Esophagus muscularis mucosa (tissue), 2 donors: ENCODE results near the gene DUSP21.

Experiments
- POLR2A ChIP-seq: fragments of 450-650 bp; IDR thresholded peaks from one replicate; pipeline ENCODE4 v1.6.1; 2017; ENCODE audit warnings: antibody characterized with exemption, moderate library complexity, mild to moderate bottlenecking, low read depth
- POLR2AphosphoS5 ChIP-seq, 2 donors: sonication (generic); formaldehyde crosslinking; IDR thresholded peaks; one replicate each; pipeline ENCODE4 v1.6.1; 2017; ENCODE audit warnings: antibody characterized with exemption in 2 of 2

GRCh38 chrX:44816367-44816766 is 27.5 kb upstream of the DUSP21 start:
- TF ChIP-seq POLR2A, result no peak
- no peak for TF ChIP-seq POLR2AphosphoS5 (IDR thresholded peaks at IDR 0.05)
